K562 (cell line): ENCODE measurements around the gene MN1. TPM values are rescaled to one million over a fixed set of nuclear protein-coding genes. Genes with fewer than 3 reads are reported as not detected.

Experiments used
- ATAC-seq: fragments of 200-7000 bp; cut with Tn5 transposase; 3 replicates; pipeline ENCODE4 v1.9.1; 2020; ENCODE audit warnings: moderate library complexity
- BruUV-seq: library from RNA; stranded (reverse); fragments of 400-500 nt; replicated peaks from 2 replicates; lab custom pipeline; 2021; lab: Mats Ljungman, UMichigan
- CTCF ChIA-PET: fragments of 300-600 bp; formaldehyde crosslinking; extraction: SDS; loops from one replicate; lab custom pipeline; 2021; ENCODE audit warnings: low intra/inter-chr PET ratio; lab: Yijun Ruan, JAX
- POLR2A ChIA-PET: fragments of 300-600, 350-650 bp; sonication (Branson Sonifier 250); formaldehyde crosslinking; extraction: SDS; loops from one replicate; lab custom pipeline; 2021; ENCODE audit warnings: antibody characterized with exemption, inconsistent platforms; lab: Yijun Ruan, JAX
- DNase-seq, 4 experiments: peaks; one replicate each; pipeline versions ENCODE4 v3.0.0 to v3.0.0-alpha.2; 2011 to 2018; ENCODE audit warnings: low spot score in 3 of 4, mixed read lengths in 3 of 4; ENCODE audit errors: extremely low read depth in 1 of 4
- FAIRE-seq: peaks from 2 replicates; lab custom pipeline; 2011; peaks lifted over from hg19 to GRCh38; lab: Jason Lieb, UNC
- H2AFZ ChIP-seq: 2 replicates; pipeline ENCODE4 v1.6.0; 2011; ENCODE audit warnings: low read depth, low read length, control low read depth, inconsistent platforms
- H3K27ac ChIP-seq: fragments of 200-600 bp; 3 replicates; pipeline ENCODE4 v1.8.0; 2011; ENCODE audit warnings: low read depth, mild to moderate bottlenecking, control low read depth, inconsistent platforms, low read length, moderate library complexity, mixed read lengths; ENCODE audit errors: extremely low read depth
- H3K27me3 ChIP-seq, 2 experiments: fragments of 300-600 bp in 1 of 2; 2 replicates in 1 of 2; 3 replicates in 1 of 2; pipeline versions ENCODE4 v1.6.0 to v1.8.0; 2011; ENCODE audit warnings: inconsistent platforms in 2 of 2, low read length in 2 of 2, mild to moderate bottlenecking in 1 of 2, mixed read lengths in 1 of 2, moderate library complexity in 1 of 2; ENCODE audit not compliant: control insufficient read depth in 2 of 2, insufficient read depth in 2 of 2
- H3K36me3 ChIP-seq: fragments of 300-600 bp; 3 replicates; pipeline ENCODE4 v1.8.0; 2011; ENCODE audit warnings: mild to moderate bottlenecking, low read length, inconsistent platforms; ENCODE audit not compliant: control insufficient read depth, insufficient read depth
- H3K4me1 ChIP-seq, 2 experiments: fragments of 200-600 bp in 1 of 2; replicated peaks in 1 of 2; 2 replicates in 1 of 2; 3 replicates in 1 of 2; pipeline versions ENCODE4 v1.5.1 to v1.8.0; 2011; ENCODE audit warnings: inconsistent platforms in 2 of 2, low read length in 2 of 2, mild to moderate bottlenecking in 1 of 2, mixed read lengths in 1 of 2, moderate library complexity in 1 of 2; ENCODE audit not compliant: control insufficient read depth in 2 of 2, insufficient read depth in 2 of 2
- H3K4me2 ChIP-seq: 2 replicates; pipeline ENCODE4 v1.6.1; 2011; ENCODE audit warnings: low read length, control low read depth, inconsistent platforms, mixed read lengths; ENCODE audit not compliant: insufficient read depth
- H3K4me3 ChIP-seq: fragments of 200-600 bp; sonication (generic), shearing (Covaris generic); 2 replicates; pipeline ENCODE4 v1.5.1; 2016; ENCODE audit warnings: control low read depth, inconsistent platforms
- H3K79me2 ChIP-seq: fragments of 200-600 bp; 3 replicates; pipeline ENCODE4 v1.8.0; 2011; ENCODE audit warnings: low read length, inconsistent platforms; ENCODE audit not compliant: control insufficient read depth, insufficient read depth
- H3K9ac ChIP-seq, 2 experiments: 2 replicates each; pipeline versions ENCODE4 v1.6.0 to v1.6.1; 2011; ENCODE audit warnings: low read depth in 2 of 2, low read length in 2 of 2, control low read depth in 1 of 2, inconsistent platforms in 1 of 2, mild to moderate bottlenecking in 1 of 2, mixed read lengths in 1 of 2; ENCODE audit not compliant: insufficient read depth in 1 of 2
- H3K9me1 ChIP-seq: one replicate; pipeline ENCODE4 v1.6.0; 2011; ENCODE audit warnings: inconsistent platforms, mild to moderate bottlenecking, low read length, moderate library complexity; ENCODE audit not compliant: control insufficient read depth, insufficient read depth
- H3K9me3 ChIP-seq: replicated peaks from 2 replicates; pipeline ENCODE4 v1.5.1; 2011; ENCODE audit warnings: low read depth, low read length, inconsistent platforms; ENCODE audit not compliant: control insufficient read depth, insufficient read depth
- H4K20me1 ChIP-seq: replicated peaks from 2 replicates; pipeline ENCODE4 v1.6.1; 2011; ENCODE audit warnings: low read length, inconsistent platforms, mixed read lengths; ENCODE audit not compliant: control insufficient read depth, insufficient read depth
- HDAC2 ChIP-seq: fragments of 450-650 bp; IDR thresholded peaks from 2 replicates; pipeline ENCODE4 v1.6.1; 2016; ENCODE audit warnings: mild to moderate bottlenecking
- ILK ChIP-seq: fragments of 450-650 bp; IDR thresholded peaks from 2 replicates; pipeline ENCODE4 v1.6.1; 2016; ENCODE audit warnings: missing genetic modification characterization, low read depth, mild to moderate bottlenecking, missing compliant biosample characterization, moderate library complexity, borderline replicate concordance
- SMAD2 ChIP-seq: fragments of 150-350 bp; IDR thresholded peaks from 2 replicates; pipeline ENCODE4 v1.6.1; 2014; ENCODE audit warnings: low read depth, mild to moderate bottlenecking, low read length
- SMARCC2 ChIP-seq: fragments of 450-650 bp; IDR thresholded peaks from 2 replicates; pipeline ENCODE4 v1.6.1; 2017; ENCODE audit warnings: antibody characterized with exemption, moderate library complexity, mild to moderate bottlenecking, low read depth
- TCFL5 ChIP-seq: fragments of 250-450 bp; sonication (Bioruptor Pico); conservative IDR thresholded peaks from 2 replicates; pipeline ENCODE4 v1.6.1; 2021; ENCODE audit warnings: mild to moderate bottlenecking, moderate library complexity, matching md5 sums
- THRAP3 ChIP-seq: fragments of 450-650 bp; IDR thresholded peaks from 2 replicates; pipeline ENCODE4 v1.6.1; 2016; ENCODE audit warnings: mild to moderate bottlenecking, inconsistent platforms, borderline replicate concordance
- TSHZ1 ChIP-seq: fragments of 250-450 bp; sonication (Bioruptor Pico); IDR thresholded peaks from 2 replicates; pipeline ENCODE4 v1.4.0; 2020; ENCODE audit warnings: mild to moderate bottlenecking, moderate library complexity
- ZNF165 ChIP-seq: fragments of 250-450 bp; sonication (Bioruptor Pico); IDR thresholded peaks from 2 replicates; pipeline ENCODE4 v1.4.0; 2020; ENCODE audit warnings: borderline replicate concordance
- ZNF217 ChIP-seq: sonication (generic); formaldehyde crosslinking; IDR thresholded peaks from 2 replicates; pipeline ENCODE4 v1.8.0; 2022; ENCODE audit warnings: mild to moderate bottlenecking, missing genetic modification reagents
- ZNF3 ChIP-seq: fragments of 250-450 bp; sonication (Bioruptor Pico); IDR thresholded peaks from 2 replicates; pipeline ENCODE4 v1.5.0; 2021; ENCODE audit warnings: mild to moderate bottlenecking, moderate library complexity
- ZNF583 ChIP-seq: fragments of 250-450 bp; sonication (Bioruptor Pico); IDR thresholded peaks from 2 replicates; pipeline ENCODE4 v1.4.0; 2020
- whole genome bisulfite sequencing: fragments of 100-300 bp; shearing (Covaris generic); methylation state at CpG from one replicate; pipeline ENCODE4 v1.1.6; 2016; ENCODE audit warnings: low coverage, mixed read lengths; ENCODE audit not compliant: insufficient coverage; ENCODE audit errors: missing lambda C conversion rate; 5-methylcytosine and 5-hydroxymethylcytosine counted together
- in situ Hi-C: fragments of 300-500 bp; cut with MboI; formaldehyde crosslinking; loops from 4 replicates; pipeline ENCODE4 v1.15.0; 2018; ENCODE audit warnings: inconsistent platforms, mixed read lengths
- intact Hi-C: fragments of 100-400 bp; cut with micrococcal nuclease; formaldehyde crosslinking; loops from 2 replicates; pipeline ENCODE4 v1.14.2; 2022
- polyA plus RNA-seq, 8 experiments: library from polyadenylated mRNA; depleted of rRNA in 4 of 8; stranded (reverse) in 5 of 8; unstranded in 3 of 8; fragments of >200 nt; fragmentation: Nextera tagmentation in 2 of 8; fragmentation: Illumina TruSeq in 1 of 8; extraction: Ambion mirVana in 2 of 8; extraction: Trizol in 1 of 8; gene quantifications; 2 replicates each; pipeline versions ENCODE4 v1.2.1 to v1.2.3, GENCODE V29; 2011 to 2014; ENCODE audit warnings: inconsistent platforms in 1 of 8, missing spikeins in 1 of 8
- total RNA-seq, 7 experiments: library from RNA; depleted of rRNA in 6 of 7; stranded (reverse); fragments of >200 nt in 6 of 7; fragmentation: Illumina TruSeq in 2 of 7; extraction: Trizol in 2 of 7; gene quantifications; 2 replicates each; pipeline versions ENCODE4 v1.2.1 to v1.2.3, GENCODE V29; 2011 to 2021; ENCODE audit warnings: low replicate concordance in 1 of 7

MN1 gene
- total and polyA plus RNA-seq, 9 of the 15 experiments (the other 6 are each of a cell fraction or from before 2014, with no cell fraction given), result under 0.01 to 0.05 (median 0.03) TPM; not detected in 5

GRCh38 chr22:27802346-27803073 is 954 bp upstream of the MN1 start:
- ChIA-PET CTCF (no interaction called here), POLR2A (no interaction called here)
- Histone ChIP-seq H3K79me2 (no peaks in the 10 kb centered on the region), H2AFZ (no peak overlapping the region), H3K27me3 (peaks cover 0 to 38% of the 10 kb centered on the region in 2 experiments; a peak in 4 of 5 replicates), H3K4me1 (peaks cover 0 to 36% of the 10 kb centered on the region in 2 experiments; a peak in 2 of 5 replicates), H4K20me1 (0 out of 2 replicates have a peak, but pooled peaks cover 4% of the 10 kb centered on the region), H3K27ac (no peak overlapping the region), H3K9me3 (no peaks in the 10 kb centered on the region), H3K4me2 (no peak overlapping the region), H3K9ac (no peak overlapping the region), H3K4me3 (no peak overlapping the region), H3K36me3 (no peaks in the 10 kb centered on the region), H3K9me1 (no peaks in the 10 kb centered on the region)
- TF ChIP-seq SMAD2 (no peak), ZNF217 (no peak), TSHZ1 (CRISPR knock-in tag) (no peak), ZNF165 (CRISPR knock-in tag) (no peak), TCFL5 (CRISPR knock-in tag) (no peak), THRAP3 (no peak), SMARCC2 (no peak), HDAC2 (no peak), ILK (tag) (no peak), ZNF583 (CRISPR knock-in tag) (no peak), ZNF3 (CRISPR knock-in tag) (no peak)
- intact Hi-C loops (loop anchor here (5.0 to 10.0 kb wide), 3 partner anchors 200 to 1048 kb away; no protein-coding TSS in a partner anchor), in situ Hi-C loops (loop anchor here (25.0 kb wide), 2 partner anchors 390 to 1040 kb away; no protein-coding TSS in a partner anchor)
- ATAC-seq (no peak), FAIRE-seq (no peak), DNase-seq (no peak)
- no TSS peak for BruUV-seq
- WGBS, result 24% methylated on average over 10 of the region's 35 CpGs
